HL-60 (cell line): Measurements from ENCODE around the gene CNTN3.

Experiments
- DNase-seq, 2 experiments: peaks; one replicate each; pipeline ENCODE4 v3.0.0-alpha.2; 2010 to 2020; ENCODE audit warnings: low read depth in 1 of 2, low spot score in 1 of 2
- H3K27ac ChIP-seq: fragments of 250-450 bp; sonication (Bioruptor Pico); replicated peaks from 2 replicates; pipeline ENCODE4 v1.5.1; 2020; ENCODE audit warnings: mild to moderate bottlenecking, moderate library complexity
- H3K27me3 ChIP-seq: fragments of 250-450 bp; sonication (Bioruptor Pico); 2 replicates; pipeline ENCODE4 v1.5.1; 2021; ENCODE audit warnings: mild to moderate bottlenecking, moderate library complexity; ENCODE audit not compliant: insufficient read depth, poor library complexity, severe bottlenecking
- H3K4me3 ChIP-seq: replicated peaks from 2 replicates; pipeline ENCODE4 v1.5.1; 2011; ENCODE audit warnings: mild to moderate bottlenecking, control low read depth, low read length; ENCODE audit not compliant: insufficient read depth
- CTCF ChIP-seq: IDR thresholded peaks from one replicate; pipeline ENCODE4 v1.5.1; 2011; ENCODE audit warnings: low read length, control low read depth, inconsistent platforms; ENCODE audit not compliant: insufficient read depth
- GABPA ChIP-seq: IDR thresholded peaks from 2 replicates; pipeline ENCODE4 v1.6.1; 2012; ENCODE audit warnings: low read depth
- POLR2AphosphoS5 ChIP-seq: IDR thresholded peaks from 2 replicates; pipeline ENCODE4 v1.6.1; 2012; ENCODE audit warnings: low read depth
- REST ChIP-seq: IDR thresholded peaks from 2 replicates; pipeline ENCODE4 v1.6.1; 2012; ENCODE audit warnings: low read depth; ENCODE audit not compliant: insufficient replicate concordance

The CNTN3 gene

GRCh38 chr3:74613060-74613459, 1.4 kb downstream of the CNTN3 start:
- Histone ChIP-seq H3K27ac (no peak overlapping the region), H3K4me3 (no peak overlapping the region), H3K27me3 (peaks cover 21% of the 10 kb centered on the region)
- TF ChIP-seq CTCF (no peak), GABPA (no peak)
- DNase-seq, result no peak

- no peak for DNase-seq
- Histone ChIP-seq H3K27me3 (peaks cover 21% of the 10 kb centered on the region), H3K4me3 (no peak overlapping the region), H3K27ac (no peak overlapping the region)
- TF ChIP-seq GABPA, result no peak
Measured at GRCh38 chr3:74611206-74611605, 3.3 kb downstream of the CNTN3 start.

GRCh38 chr3:74607803-74608202, 6.7 kb downstream of the CNTN3 start:
- Histone ChIP-seq H3K27me3 (peaks cover 6% of the 10 kb centered on the region), H3K4me3 (no peak overlapping the region), H3K27ac (no peak overlapping the region)
- DNase-seq, result no peak
- TF ChIP-seq CTCF (no peak), POLR2AphosphoS5 (no peak), REST (no peak)

- H3K4me3 ChIP-seq, result no peak overlapping the region
- DNase-seq, result no peak
- TF ChIP-seq POLR2AphosphoS5 (no peak), CTCF (no peak)
- no peak overlapping the region for H3K27ac ChIP-seq
- peaks cover 2% of the 10 kb centered on the region for H3K27me3 ChIP-seq
Measured at GRCh38 chr3:74606996-74607395, 7.5 kb downstream of the CNTN3 start.

- no peak for DNase-seq
- TF ChIP-seq REST (no peak), CTCF (no peak)
- no peak overlapping the region for H3K4me3 ChIP-seq
- peaks cover under 1% of the 10 kb centered on the region for H3K27me3 ChIP-seq
- no peak overlapping the region for H3K27ac ChIP-seq
Measured at GRCh38 chr3:74605437-74605836, 9.0 kb downstream of the CNTN3 start.
